Tibial artery (tissue), 4 donors: ENCODE measurements around the gene TAOK3.

ENCODE experiments used
- DNase-seq, 2 donors: peaks; one replicate each; pipeline ENCODE4 v3.0.0-alpha.2; 2019
- H3K27ac ChIP-seq, 2 donors: fragments of 200-600 bp; sonication (generic) in 1 of 2; 1 replicate in 1 of 2; 2 replicates in 1 of 2; pipeline ENCODE4 v1.5.1; 2018 to 2019; ENCODE audit warnings: mild to moderate bottlenecking in 1 of 2
- H3K27me3 ChIP-seq, 2 donors: fragments of 200-600 bp; sonication (generic) in 1 of 2; one replicate each; pipeline versions ENCODE4 v1.5.1 to v1.6.0; 2016 to 2019
- H3K36me3 ChIP-seq, 3 donors: fragments of 200-600 bp; sonication (generic) in 2 of 3; one replicate each; pipeline ENCODE4 v1.5.1; 2016 to 2019; ENCODE audit warnings: mild to moderate bottlenecking in 2 of 3
- H3K4me1 ChIP-seq, 4 donors: fragments of 200-600 bp; sonication (generic) in 2 of 4; 1 replicate in 3 of 4; 2 replicates in 1 of 4; pipeline ENCODE4 v1.5.1; 2016 to 2019
- H3K4me3 ChIP-seq, 2 donors: fragments of 200-600 bp; sonication (generic) in 1 of 2; 1 replicate in 1 of 2; 2 replicates in 1 of 2; pipeline ENCODE4 v1.5.1; 2018 to 2019; ENCODE audit warnings: mild to moderate bottlenecking in 2 of 2
- H3K9me3 ChIP-seq, 3 donors: fragments of 200-600 bp; sonication (generic) in 1 of 3; one replicate each; pipeline ENCODE4 v1.5.1; 2016 to 2019
- CTCF ChIP-seq, 2 experiments: fragments of 200-600 bp in 1 of 2; fragments of 450-650 bp in 1 of 2; IDR thresholded peaks; one replicate each; pipeline ENCODE4 v1.5.1; 2017 to 2019; ENCODE audit warnings: antibody characterized with exemption in 2 of 2, mild to moderate bottlenecking in 1 of 2, moderate library complexity in 1 of 2
- intact Hi-C: fragments of 100-400 bp; cut with DNase I; formaldehyde crosslinking; loops from one replicate; pipeline ENCODE4 v1.15.0; 2023; ENCODE audit warnings: low total_unique reads

The TAOK3 gene

GRCh38 chr12:118145113-118145797 lies 227.5 kb downstream of the TAOK3 start:
- no peaks in the 10 kb centered on the region for H3K9me3 ChIP-seq
- H3K4me1 ChIP-seq: no peaks in the 10 kb centered on the region
- TF ChIP-seq CTCF (IDR thresholded peaks at IDR 0.05): no peak
- H3K4me3 ChIP-seq: no peak overlapping the region
- peaks cover 46 to 98% (median 62%) of the 10 kb centered on the region in 3 donors for H3K36me3 ChIP-seq
- DNase-seq: no peak
- H3K27me3 ChIP-seq: no peaks in the 10 kb centered on the region
- H3K27ac ChIP-seq: no peak overlapping the region
- intact Hi-C loops: no loop called here

- H3K36me3 ChIP-seq: peaks cover 54 to 100% (median 70%) of the 10 kb centered on the region in 3 donors
- TF ChIP-seq CTCF (IDR thresholded peaks at IDR 0.05): no peak
- no peak overlapping the region for H3K4me3 ChIP-seq
- DNase-seq: no peak
- H3K27me3 ChIP-seq: no peaks in the 10 kb centered on the region
- no peak overlapping the region for H3K27ac ChIP-seq
- H3K4me1 ChIP-seq: peaks cover 0 to under 1% (median 0%) of the 10 kb centered on the region in 4 donors
- H3K9me3 ChIP-seq: no peaks in the 10 kb centered on the region
- intact Hi-C loops: no loop called here
Observed at GRCh38 chr12:118144499-118144898, 228.2 kb downstream of the TAOK3 start.

- no peaks in the 10 kb centered on the region for H3K27me3 ChIP-seq
- intact Hi-C loops: no loop called here
- TF ChIP-seq CTCF (IDR thresholded peaks at IDR 0.05): no peak
- H3K27ac ChIP-seq: no peak overlapping the region
- H3K9me3 ChIP-seq: no peaks in the 10 kb centered on the region
- H3K4me1 ChIP-seq: peaks cover 0 to 26% (median 16%) of the 10 kb centered on the region in 4 donors
- DNase-seq: no peak
- no peak overlapping the region for H3K4me3 ChIP-seq
- H3K36me3 ChIP-seq: peaks cover 51 to 79% (median 65%) of the 10 kb centered on the region in 3 donors
Observed at GRCh38 chr12:118140825-118141224, 231.9 kb downstream of the TAOK3 start.

- Histone ChIP-seq H3K27me3 (no peaks in the 10 kb centered on the region), H3K4me1 (peaks cover 0 to 33% (median 19%) of the 10 kb centered on the region in 4 donors), H3K27ac (peak overlapping the region; percentile 89 to 95), H3K4me3 (peak overlapping the region; percentile 88 to 99), H3K9me3 (no peaks in the 10 kb centered on the region), H3K36me3 (peaks cover 27 to 43% (median 34%) of the 10 kb centered on the region in 3 donors)
- TF ChIP-seq CTCF (IDR thresholded peaks at IDR 0.05): no peak
- DNase-seq: no peak
- intact Hi-C loops: loop anchor here (10.0 kb wide), 2 partner anchors 82 to 238 kb away; partner anchors contain the start of genes SUDS3 and TAOK3
Observed at GRCh38 chr12:118137148-118137678, 235.5 kb downstream of the TAOK3 start.

- peak overlapping the region; percentile 88 to 99 for H3K4me3 ChIP-seq
- TF ChIP-seq CTCF (IDR thresholded peaks at IDR 0.05): no peak
- H3K9me3 ChIP-seq: no peaks in the 10 kb centered on the region
- peaks cover 23 to 36% (median 31%) of the 10 kb centered on the region in 3 donors for H3K36me3 ChIP-seq
- H3K27me3 ChIP-seq: no peaks in the 10 kb centered on the region
- DNase-seq: peak; percentile 60 to 72
- intact Hi-C loops: loop anchor here (10.0 kb wide), 2 partner anchors 82 to 238 kb away; partner anchors contain the start of genes SUDS3 and TAOK3
- H3K4me1 ChIP-seq: peaks cover 0 to 33% (median 20%) of the 10 kb centered on the region in 4 donors
- peak overlapping the region; percentile 89 to 95 for H3K27ac ChIP-seq
Observed at GRCh38 chr12:118136559-118137003, 236.1 kb downstream of the TAOK3 start.
